Prostate gland (tissue), 2 donors: ENCODE measurements around the gene CRYGN.

Experiments used
- POLR2A ChIP-seq: fragments of 450-650 bp; IDR thresholded peaks from one replicate; pipeline ENCODE4 v1.6.1; 2016; ENCODE audit warnings: antibody characterized with exemption, mild to moderate bottlenecking
- POLR2AphosphoS5 ChIP-seq: sonication (generic); formaldehyde crosslinking; IDR thresholded peaks from one replicate; pipeline ENCODE4 v1.6.1; 2017; ENCODE audit warnings: antibody characterized with exemption
- TF ChIP-seq, protein P1 (sequence below), 4 experiments: fragments of 200-600 bp in 2 of 4; fragments of 450-650 bp in 2 of 4; sonication (generic) in 2 of 4; IDR thresholded peaks; 1 replicate in 3 of 4; 2 replicates in 1 of 4; pipeline ENCODE4 v1.5.1; 2016 to 2019; ENCODE audit warnings: antibody characterized with exemption in 4 of 4, mild to moderate bottlenecking in 2 of 4, moderate library complexity in 2 of 4

DNA sequence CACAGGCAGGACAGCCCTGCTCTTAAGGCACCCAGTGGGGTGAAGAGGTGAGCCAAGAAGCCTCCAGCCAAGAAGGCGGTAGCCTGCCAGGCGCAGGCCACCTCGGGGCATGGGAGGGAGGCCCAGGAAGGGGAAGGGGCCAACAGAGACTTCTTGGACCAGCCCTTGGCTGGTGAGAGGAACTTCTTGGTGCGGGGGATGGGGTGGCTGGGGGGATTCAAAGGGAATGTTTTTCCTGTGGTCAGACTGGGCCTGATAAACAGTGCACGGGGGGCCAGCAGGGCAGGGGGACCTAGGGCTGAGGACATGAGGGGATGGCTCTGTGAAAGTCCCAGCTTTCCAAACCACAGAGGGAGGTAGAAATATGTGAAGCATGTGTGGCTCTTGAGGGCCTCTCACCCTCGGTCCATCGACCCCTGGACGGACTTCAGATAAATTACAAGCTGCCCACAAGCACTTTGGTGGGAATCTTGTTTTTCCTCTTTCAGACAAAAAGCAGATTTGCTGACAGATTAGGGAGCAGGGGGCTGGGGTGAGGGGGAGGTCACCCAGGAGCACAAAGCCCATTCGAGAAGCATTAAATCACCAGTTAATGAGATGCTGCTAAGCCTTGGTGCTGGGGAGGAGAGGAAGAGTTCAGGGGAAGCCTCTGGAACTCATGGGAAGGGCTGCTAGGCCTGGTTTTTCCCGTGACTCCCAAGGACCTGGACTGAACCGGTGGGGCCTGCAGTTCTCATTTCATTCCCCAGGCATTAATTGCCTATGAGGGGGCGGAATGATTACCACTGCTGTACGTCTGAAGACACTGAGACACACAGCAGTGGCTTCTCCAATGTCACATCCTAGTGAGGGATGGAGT, 11.3 kb downstream of the CRYGN start:
- TF ChIP-seq, protein P1, sequence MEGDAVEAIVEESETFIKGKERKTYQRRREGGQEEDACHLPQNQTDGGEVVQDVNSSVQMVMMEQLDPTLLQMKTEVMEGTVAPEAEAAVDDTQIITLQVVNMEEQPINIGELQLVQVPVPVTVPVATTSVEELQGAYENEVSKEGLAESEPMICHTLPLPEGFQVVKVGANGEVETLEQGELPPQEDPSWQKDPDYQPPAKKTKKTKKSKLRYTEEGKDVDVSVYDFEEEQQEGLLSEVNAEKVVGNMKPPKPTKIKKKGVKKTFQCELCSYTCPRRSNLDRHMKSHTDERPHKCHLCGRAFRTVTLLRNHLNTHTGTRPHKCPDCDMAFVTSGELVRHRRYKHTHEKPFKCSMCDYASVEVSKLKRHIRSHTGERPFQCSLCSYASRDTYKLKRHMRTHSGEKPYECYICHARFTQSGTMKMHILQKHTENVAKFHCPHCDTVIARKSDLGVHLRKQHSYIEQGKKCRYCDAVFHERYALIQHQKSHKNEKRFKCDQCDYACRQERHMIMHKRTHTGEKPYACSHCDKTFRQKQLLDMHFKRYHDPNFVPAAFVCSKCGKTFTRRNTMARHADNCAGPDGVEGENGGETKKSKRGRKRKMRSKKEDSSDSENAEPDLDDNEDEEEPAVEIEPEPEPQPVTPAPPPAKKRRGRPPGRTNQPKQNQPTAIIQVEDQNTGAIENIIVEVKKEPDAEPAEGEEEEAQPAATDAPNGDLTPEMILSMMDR (IDR thresholded peaks at IDR 0.05), result no peak
- TF ChIP-seq POLR2A, result no peak
- no peak for TF ChIP-seq POLR2AphosphoS5
